HG03097 (cell line): ENCODE measurements around the gene B3GAT2.
A peak's percentile ranks its signal among the peaks of the same experiment; 100 is the strongest.

Source experiments
- ATAC-seq: cut with Tn5 transposase; IDR thresholded peaks from one replicate; pipeline ENCODE4 v1.9.1; 2021; ENCODE audit not compliant: unreplicated experiment, low FRiP score

B3GAT2 gene

GRCh38 chr6:70901324-70901723 lies 55.5 kb downstream of the B3GAT2 start:
- ATAC-seq, result no peak

GRCh38 chr6:70900047-70900446 lies 56.8 kb downstream of the B3GAT2 start:
- ATAC-seq, result no peak

- ATAC-seq, result no peak
Observed at GRCh38 chr6:70894001-70894400, 62.9 kb downstream of the B3GAT2 start.

- ATAC-seq, result no peak
Observed at GRCh38 chr6:70889270-70889669, 67.6 kb downstream of the B3GAT2 start.

- no peak for ATAC-seq
Observed at GRCh38 chr6:70886661-70887060, 70.2 kb downstream of the B3GAT2 start.

GRCh38 chr6:70886071-70886470 lies 70.8 kb downstream of the B3GAT2 start:
- no peak for ATAC-seq

- peak; percentile 74 for ATAC-seq
Observed at GRCh38 chr6:70884074-70884983, 72.5 kb downstream of the B3GAT2 start.

- ATAC-seq, result no peak
Observed at GRCh38 chr6:70879496-70879895, 77.4 kb downstream of the B3GAT2 start.

- no peak for ATAC-seq
Observed at GRCh38 chr6:70874181-70874913, 82.5 kb downstream of the B3GAT2 start.

- no peak for ATAC-seq
Observed at GRCh38 chr6:70872469-70872868, 84.4 kb downstream of the B3GAT2 start.

- no peak for ATAC-seq
Observed at GRCh38 chr6:70864401-70864800, 92.5 kb downstream of the B3GAT2 start.

GRCh38 chr6:70863343-70863742 lies 93.5 kb downstream of the B3GAT2 start:
- ATAC-seq, result no peak

GRCh38 chr6:70860920-70861319 lies 95.9 kb downstream of the B3GAT2 start:
- no peak for ATAC-seq

GRCh38 chr6:70860045-70860444 lies 96.8 kb downstream of the B3GAT2 start:
- no peak for ATAC-seq

GRCh38 chr6:70857387-70858077 lies 99.3 kb downstream of the B3GAT2 start:
- peak; percentile 99 for ATAC-seq

- ATAC-seq, result no peak
Observed at GRCh38 chr6:70852667-70853246, 104.1 kb downstream of the B3GAT2 start.

GRCh38 chr6:70849348-70850069 lies 107.4 kb downstream of the B3GAT2 start:
- ATAC-seq, result no peak

- no peak for ATAC-seq
Observed at GRCh38 chr6:70847106-70848084, 109.5 kb downstream of the B3GAT2 start.
